ENCODE measurements around the gene PHTF1. TPM values are rescaled to one million over a fixed set of nuclear protein-coding genes. Genes with fewer than 3 reads are reported as not detected.
A peak's percentile ranks its signal among the peaks of the same experiment; 100 is the strongest.

PHTF1 gene
- total RNA-seq (2012; rRNA removed) (13.3 and 20.6 TPM in 2 replicates), polyA plus RNA-seq (2012; rRNA removed) (7.6 and 9.6 TPM in 2 replicates), Bru-seq, nascent RNA (percentile 77 among the genes with signal in this experiment), BruChase-seq, experiment 1, labeled RNA remaining after a 6-hour chase (percentile 79 among the genes with signal in this experiment), BruChase-seq, experiment 2, labeled RNA remaining after a 2-hour chase (percentile 75 among the genes with signal in this experiment)
- polyA plus RNA-seq (2012; cell fraction: cytosol; rRNA removed) = 3.6 and 3.7 TPM in 2 replicates
- 6.1 and 13.0 TPM in 2 replicates for polyA plus RNA-seq (2012; cell fraction: nucleus; rRNA removed; ENCODE audit: low replicate concordance)
- long read RNA-seq, transcript PHTF1-205 (18 exons, 3,244 nt) = major isoform, 13 of 99 reads
- long read RNA-seq, transcript PHTF1-204 (19 exons, 3,273 nt) = minor isoform, 11 of 99 reads
- long read RNA-seq, partial matches to known transcripts = 51 of 99 reads
- long read RNA-seq, other reads (novel, unspliced or antisense) = 20 of 99 reads

DNA sequence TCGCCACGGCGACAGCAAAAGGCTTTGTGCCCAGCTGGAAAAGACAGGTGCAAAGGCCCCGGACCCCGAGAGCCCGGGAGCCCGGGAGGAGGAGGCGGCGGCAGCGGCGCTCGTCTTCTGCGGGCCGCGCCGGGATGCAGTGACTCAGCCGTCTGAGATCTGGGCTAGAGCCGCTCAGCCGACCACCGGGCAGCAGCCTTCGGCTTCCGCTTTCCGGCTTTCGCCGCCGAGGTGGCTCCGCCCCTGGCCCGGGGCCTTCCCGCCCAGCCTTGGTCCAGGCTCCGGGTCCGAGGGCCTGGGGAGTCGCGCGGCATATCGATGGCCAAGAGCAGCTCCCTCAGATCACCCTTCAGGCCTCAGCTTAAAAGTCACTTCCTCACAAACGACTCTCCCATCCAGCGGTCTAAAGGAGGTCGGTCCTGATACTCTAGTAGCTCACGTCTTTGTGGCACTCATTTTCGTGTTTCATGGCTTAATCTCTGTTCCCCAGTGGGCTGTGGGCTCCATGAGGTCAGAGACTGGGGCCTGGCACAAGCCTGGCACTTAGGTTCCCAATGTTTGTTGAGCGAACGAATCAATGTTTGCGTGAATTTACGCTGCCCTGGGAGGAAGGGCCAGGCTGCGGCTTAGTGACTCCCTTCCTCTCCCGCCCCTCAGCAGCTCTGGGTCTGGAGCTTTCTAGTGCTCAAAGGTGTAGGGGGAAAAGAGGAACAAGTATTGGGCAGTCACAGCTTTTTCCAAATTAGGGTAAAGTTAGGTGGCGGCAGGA lies at the start of gene PHTF1:
Gene PHTF1, minus strand, starts transcription at position 154 of the 769 bp plus-strand sequence. CDS start 783 bp downstream, outside the sequence.
- peak within 1 kb of the TSS; percentile 92 for H3K18ac ChIP-seq (ENCODE audit: low read depth, low read length)
- no peaks in the 10 kb centered on the region for H3K4me1 ChIP-seq (ENCODE audit: control insufficient read depth, insufficient read depth, low read length)
- H3K9me1 ChIP-seq (ENCODE audit: insufficient read depth, low read length) = no peaks in the 10 kb centered on the region
- H4K8ac ChIP-seq (ENCODE audit: low read depth in 2 of 2, low read length in 2 of 2) = peak within 1 kb of the TSS; percentile 98 to 99
- peak within 1 kb of the TSS; percentile 98 for H3K56ac ChIP-seq (ENCODE audit: extremely low read depth, insufficient read depth, low read length)
- intact Hi-C loops (cut with micrococcal nuclease) (loop anchor here (1.0 to 10.0 kb wide), 3 partner anchors 53 to 635 kb away; partner anchors contain the start of genes AP4B1, DCLRE1B and RSBN1), in situ Hi-C loops (cut with MboI; ENCODE audit: low sequenced_read_pairs) (no loop called here), dilution Hi-C loops (cut with HindIII; ENCODE audit: low sequenced_read_pairs, unreplicated experiment) (no loop called here)
- peak within 1 kb of the TSS; percentile 100 for H3K9ac ChIP-seq (ENCODE audit: low read depth, low read length)
- H3K4me3 ChIP-seq (ENCODE audit: insufficient read depth, low read depth, low read length) = peak within 1 kb of the TSS; percentile 86
- peak within 1 kb of the TSS; percentile 93 for H3K4me2 ChIP-seq (ENCODE audit: low read depth, low read length)
- peaks cover 9 to 21% of the 10 kb centered on the region in 2 experiments; a peak in 3 of 4 replicates for H3K79me1 ChIP-seq (ENCODE audit: low read depth in 1 of 2, low read length in 2 of 2)
- peak within 1 kb of the TSS; percentile 95 for H2AFZ ChIP-seq (replicated peaks; ENCODE audit: low read length, poor library complexity)
- peak within 1 kb of the TSS; percentile 97 for H3K23ac ChIP-seq (ENCODE audit: low read depth, low read length)
- peak within 1 kb of the TSS; percentile 97 for H2AK9ac ChIP-seq (replicated peaks; ENCODE audit: low read depth, low read length, poor library complexity)
- peak within 1 kb of the TSS; percentile 89 for H2BK5ac ChIP-seq (ENCODE audit: low read depth, low read length, poor library complexity, severe bottlenecking)
- DNase-seq (peak; percentile 81), ATAC-seq (ENCODE audit: low read depth) (peak; percentile 96)
- no peaks in the 10 kb centered on the region for H4K20me1 ChIP-seq (ENCODE audit: insufficient read depth, low read length)
- H4K5ac ChIP-seq (ENCODE audit: low read depth, low read length) = peak within 1 kb of the TSS; percentile 92
- H3K14ac ChIP-seq (replicated peaks; ENCODE audit: low read depth, low read length) = peak within 1 kb of the TSS; percentile 99
- peak within 1 kb of the TSS; percentile 76 for H2BK120ac ChIP-seq (ENCODE audit: low read depth, low read length)
- TF ChIP-seq NFE2L2 (IDR thresholded peaks at IDR 0.05; ENCODE audit: low read depth, low read length) (peak; percentile 47; the same call in 1 of the 2 replicates), POLR2A (IDR thresholded peaks at IDR 0.05; ENCODE audit: low read depth, low read length) (peak; percentile 81; the same call in 1 of the 2 replicates), FOS (IDR thresholded peaks at IDR 0.05; ENCODE audit: low read depth, low read length) (peak; percentile 43; the same call in 1 of the 2 replicates), MXI1 (IDR thresholded peaks at IDR 0.05; ENCODE audit: borderline replicate concordance, low read depth, low read length) (no peak; the same call in 1 of the 2 replicates), MAFK (IDR thresholded peaks at IDR 0.05; ENCODE audit: low read depth, low read length) (no peak), BHLHE40 (IDR thresholded peaks at IDR 0.05; ENCODE audit: low read depth, low read length) (peak; percentile 59), RAD21 (IDR thresholded peaks at IDR 0.05; ENCODE audit: low read length) (0 out of 2 replicates have a peak, but pooled peaks have one; percentile 3), SMC3 (IDR thresholded peaks at IDR 0.05; ENCODE audit: low read depth, low read length) (0 out of 2 replicates have a peak, but pooled peaks have one; percentile 3), CEBPB (IDR thresholded peaks at IDR 0.05; ENCODE audit: low read depth, low read length) (no peak)
- TF ChIP-seq, protein P1, sequence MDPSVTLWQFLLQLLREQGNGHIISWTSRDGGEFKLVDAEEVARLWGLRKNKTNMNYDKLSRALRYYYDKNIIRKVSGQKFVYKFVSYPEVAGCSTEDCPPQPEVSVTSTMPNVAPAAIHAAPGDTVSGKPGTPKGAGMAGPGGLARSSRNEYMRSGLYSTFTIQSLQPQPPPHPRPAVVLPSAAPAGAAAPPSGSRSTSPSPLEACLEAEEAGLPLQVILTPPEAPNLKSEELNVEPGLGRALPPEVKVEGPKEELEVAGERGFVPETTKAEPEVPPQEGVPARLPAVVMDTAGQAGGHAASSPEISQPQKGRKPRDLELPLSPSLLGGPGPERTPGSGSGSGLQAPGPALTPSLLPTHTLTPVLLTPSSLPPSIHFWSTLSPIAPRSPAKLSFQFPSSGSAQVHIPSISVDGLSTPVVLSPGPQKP (IDR thresholded peaks at IDR 0.05; ENCODE audit: borderline replicate concordance, low read depth, low read length) = no peak
- TF ChIP-seq, protein P2, sequence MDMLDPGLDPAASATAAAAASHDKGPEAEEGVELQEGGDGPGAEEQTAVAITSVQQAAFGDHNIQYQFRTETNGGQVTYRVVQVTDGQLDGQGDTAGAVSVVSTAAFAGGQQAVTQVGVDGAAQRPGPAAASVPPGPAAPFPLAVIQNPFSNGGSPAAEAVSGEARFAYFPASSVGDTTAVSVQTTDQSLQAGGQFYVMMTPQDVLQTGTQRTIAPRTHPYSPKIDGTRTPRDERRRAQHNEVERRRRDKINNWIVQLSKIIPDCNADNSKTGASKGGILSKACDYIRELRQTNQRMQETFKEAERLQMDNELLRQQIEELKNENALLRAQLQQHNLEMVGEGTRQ (IDR thresholded peaks at IDR 0.05; ENCODE audit: low read depth, low read length) = no peak
- ChIA-PET POLR2A (ENCODE audit: unreplicated experiment) (interaction anchor here (0.6 to 1.0 kb wide), 3 partner anchors 52 to 76 kb away, joined by 3 to 16 read pairs (median 3); no protein-coding TSS in a partner anchor), CTCF (no interaction called here)
- peak within 1 kb of the TSS; percentile 94 for H3K27ac ChIP-seq (ENCODE audit: insufficient read depth, low read length)
- H2AK5ac ChIP-seq (ENCODE audit: low read depth, low read length) = peak within 1 kb of the TSS; percentile 67
- peak within 1 kb of the TSS; percentile 18; the same call in 1 of the 2 replicates for H2BK20ac ChIP-seq (ENCODE audit: low read depth, low read length)
- H3K9me3 ChIP-seq (ENCODE audit: control insufficient read depth, insufficient read depth, low read length) = no peaks in the 10 kb centered on the region
- no TSS peak for BruUV-seq (replicated peaks)
- H2BK15ac ChIP-seq (ENCODE audit: low read depth, low read length) = peak within 1 kb of the TSS; percentile 97; the same call in 2 of the 3 replicates
- WGBS, 2 experiments (ENCODE audit: extremely low coverage in 2 of 2, insufficient read length in 1 of 2) = 0% methylated on average over 12 of the region's 47 CpGs; no CpG with 5 or more reads in 1 of the 2 experiments
- no peaks in the 10 kb centered on the region for H3K27me3 ChIP-seq (ENCODE audit: control insufficient read depth, insufficient read depth, low read length)
- peak within 1 kb of the TSS; percentile 95 for H3K4ac ChIP-seq (ENCODE audit: low read depth, low read length)
- H3K36me3 ChIP-seq (ENCODE audit: control insufficient read depth, insufficient read depth, low read length) = no peaks in the 10 kb centered on the region
- H4K91ac ChIP-seq (ENCODE audit: insufficient read depth, low read depth, low read length) = peak within 1 kb of the TSS; percentile 96
